GM21528 (cell line): ENCODE results near the gene KRTAP19-4.
"Not testable (repeated sequence)": the region's sequence is repeated elsewhere in the genome, so short reads cannot be mapped to it uniquely, and the experiment has no call there.

Source experiments
- ATAC-seq: cut with Tn5 transposase; IDR thresholded peaks from one replicate; pipeline ENCODE4 v1.9.1; 2021; ENCODE audit warnings: mild to moderate bottlenecking, moderate library complexity; ENCODE audit not compliant: unreplicated experiment, low FRiP score

The KRTAP19-4 gene, protein sequence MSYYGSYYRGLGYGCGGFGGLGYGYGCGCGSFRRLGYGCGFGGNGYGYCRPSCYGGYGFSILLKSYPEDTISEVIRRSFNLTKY

DNA sequence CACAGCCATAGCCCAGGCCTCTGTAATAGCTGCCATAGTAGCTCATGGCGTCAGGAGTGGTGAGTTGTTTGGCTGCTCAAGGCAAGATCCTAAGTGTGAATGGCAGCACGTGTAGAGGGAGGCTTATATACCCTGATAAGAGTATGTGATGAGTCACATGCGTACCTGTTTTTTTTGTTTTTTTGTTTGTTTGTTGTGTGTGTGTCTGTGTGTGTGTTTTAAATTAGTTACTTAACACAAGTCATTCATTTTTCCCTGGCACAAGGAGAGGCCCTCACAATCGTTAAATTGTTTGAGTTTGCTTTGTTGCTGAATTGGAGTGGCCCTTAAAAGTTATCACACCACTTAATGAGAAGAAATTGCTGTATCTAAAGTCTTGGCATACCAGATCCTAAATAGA lies at the start of gene KRTAP19-4:
KRTAP19-4 (minus strand) TSS at position 101 of the 400 bp plus-strand sequence; CDS start at position 46, 55 bp downstream.
- ATAC-seq = no peak

DNA sequence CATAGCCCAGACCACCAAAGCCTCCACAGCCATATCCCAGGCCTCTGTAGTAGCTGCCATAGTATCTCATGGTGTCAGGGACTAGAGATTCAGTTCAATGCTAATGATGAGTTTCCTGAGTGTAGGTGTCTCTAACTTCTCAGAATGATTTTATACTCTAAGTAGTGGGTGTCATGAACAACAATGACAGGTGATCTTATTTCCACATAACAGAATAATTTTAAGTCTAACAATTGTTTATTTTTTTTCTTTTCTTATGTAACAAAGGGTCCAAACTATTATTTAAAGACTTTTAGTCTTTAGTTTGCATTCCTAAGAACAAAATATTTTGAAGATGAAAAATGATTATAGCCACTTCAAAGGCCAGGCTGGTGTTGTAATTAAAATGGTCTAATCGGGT lies 44.8 kb upstream of the KRTAP19-4 start, which contains the start of gene KRTAP19-6:
KRTAP19-6 (minus strand) TSS at position 101 of the 400 bp plus-strand sequence; CDS start at position 70, 31 bp downstream.
- no peak for ATAC-seq

GRCh38 chr21:30518876-30519275 lies 21.9 kb upstream of the KRTAP19-4 start:
- ATAC-seq = no peak

- no peak for ATAC-seq
These were observed 18.7 kb upstream of the KRTAP19-4 start for GRCh38 chr21:30515681-30516080.

DNA sequence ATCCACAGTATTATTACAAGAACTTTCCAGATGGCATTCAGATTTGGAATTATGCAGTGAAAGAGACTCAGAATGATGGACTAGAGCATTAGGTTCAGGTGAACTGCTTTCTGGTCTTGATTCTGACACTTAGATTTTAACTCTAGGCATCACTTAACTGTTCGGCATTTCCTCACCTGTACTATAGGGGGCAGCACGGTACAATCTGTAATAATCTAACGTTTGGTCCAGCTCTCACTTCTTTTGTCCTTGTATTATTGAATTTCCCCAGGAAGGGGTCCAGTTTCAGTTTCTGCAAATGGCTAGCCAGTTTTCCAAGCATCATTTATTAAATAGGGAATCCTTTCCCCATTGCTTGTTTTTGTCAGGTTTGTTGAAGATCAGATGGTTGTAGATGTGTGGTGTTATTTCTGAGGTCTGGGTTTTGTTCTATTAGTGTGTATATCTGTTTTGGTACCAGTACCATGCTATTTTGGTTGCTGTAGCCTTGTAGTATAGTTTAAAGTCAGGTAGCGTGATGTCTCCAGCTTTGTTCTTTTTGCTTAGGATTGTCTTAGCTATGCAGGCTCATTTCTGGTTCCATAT lies 8.7 kb upstream of the KRTAP19-4 start:
- not testable (repeated sequence) for ATAC-seq

GRCh38 chr21:30502041-30502440 lies 5.1 kb upstream of the KRTAP19-4 start, which contains the start of gene KRTAP19-5:
Gene KRTAP19-5, minus strand, starts transcription at chr21:30502141. Its CDS starts 51 bp downstream, at chr21:30502090.
- no peak for ATAC-seq

DNA sequence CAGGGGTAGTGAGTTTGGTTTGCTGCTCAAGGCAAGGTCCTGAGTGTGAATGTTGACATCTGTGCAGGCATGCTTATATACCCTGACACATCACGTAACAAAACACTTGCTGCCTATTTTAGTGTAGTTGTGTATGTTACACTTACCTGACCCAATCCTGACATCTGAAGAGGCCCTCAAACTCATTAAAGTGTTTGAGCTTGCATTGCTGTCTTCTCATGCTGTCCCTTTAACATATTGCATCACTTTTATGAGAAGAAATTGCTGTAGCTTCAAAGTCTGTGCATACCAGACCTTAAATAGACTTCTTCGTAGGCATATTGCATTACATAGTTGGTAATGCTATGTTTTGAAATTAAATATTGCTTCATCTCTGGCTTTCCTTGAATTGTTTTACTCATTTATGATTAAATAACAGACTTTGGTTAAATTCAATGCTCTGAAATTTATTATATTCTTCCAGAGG lies 5.0 kb downstream of the KRTAP19-4 start, which contains the start of gene KRTAP19-3:
KRTAP19-3 (minus strand) TSS at position 51 of the 466 bp plus-strand sequence. CDS start 56 bp downstream, outside the sequence.
- ATAC-seq = no peak

DNA sequence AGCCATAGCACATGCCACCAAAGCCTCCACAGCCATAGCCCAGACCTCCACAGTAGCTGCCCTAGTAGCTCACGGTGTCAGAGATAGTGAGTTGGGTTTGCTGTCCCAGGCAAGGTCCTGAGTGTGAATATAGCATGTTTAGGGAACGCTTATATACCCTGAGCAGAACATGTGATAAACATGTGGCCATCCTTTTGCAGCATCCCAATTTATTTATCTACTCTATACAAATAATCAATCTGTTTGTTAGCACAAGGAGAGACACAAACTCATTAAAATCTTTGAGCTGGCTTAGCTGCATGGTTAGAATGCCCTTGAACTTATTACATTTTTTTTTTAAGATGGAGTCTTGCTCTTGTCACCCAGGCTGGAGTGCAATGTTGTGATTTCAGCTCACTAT lies 9.6 kb downstream of the KRTAP19-4 start, which contains the start of gene KRTAP19-2:
KRTAP19-2 (minus strand) TSS at position 101 of the 400 bp plus-strand sequence; CDS start at position 13, 88 bp downstream.
- ATAC-seq = no peak

- ATAC-seq = no peak
These were observed 10.8 kb downstream of the KRTAP19-4 start for GRCh38 chr21:30486180-30486579.

GRCh38 chr21:30482130-30482529 lies 14.8 kb downstream of the KRTAP19-4 start:
- ATAC-seq = no peak

DNA sequence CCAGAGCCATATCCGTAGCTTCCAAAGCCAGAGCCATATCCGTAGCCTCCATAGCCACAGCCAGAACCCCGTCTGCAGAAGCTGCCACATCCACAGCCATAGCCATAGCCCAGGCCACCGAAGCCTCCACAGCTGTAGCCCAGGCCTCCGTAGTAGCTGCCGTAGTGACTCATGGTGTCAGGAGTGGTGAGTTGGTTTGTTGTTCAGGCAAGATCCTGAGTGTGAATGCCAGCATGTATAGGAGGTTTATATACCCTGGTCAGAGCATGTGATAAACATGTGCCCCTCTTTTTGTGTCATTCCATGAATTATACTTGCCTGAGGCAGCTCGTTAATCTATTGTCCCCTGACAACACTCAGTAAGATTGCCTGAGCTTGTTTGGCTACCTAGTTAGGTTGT lies 16.8 kb downstream of the KRTAP19-4 start, which contains the start of gene KRTAP19-1:
KRTAP19-1 (minus strand) TSS at position 223 of the 400 bp plus-strand sequence; CDS start at position 173, 50 bp downstream.
- ATAC-seq = no peak

DNA sequence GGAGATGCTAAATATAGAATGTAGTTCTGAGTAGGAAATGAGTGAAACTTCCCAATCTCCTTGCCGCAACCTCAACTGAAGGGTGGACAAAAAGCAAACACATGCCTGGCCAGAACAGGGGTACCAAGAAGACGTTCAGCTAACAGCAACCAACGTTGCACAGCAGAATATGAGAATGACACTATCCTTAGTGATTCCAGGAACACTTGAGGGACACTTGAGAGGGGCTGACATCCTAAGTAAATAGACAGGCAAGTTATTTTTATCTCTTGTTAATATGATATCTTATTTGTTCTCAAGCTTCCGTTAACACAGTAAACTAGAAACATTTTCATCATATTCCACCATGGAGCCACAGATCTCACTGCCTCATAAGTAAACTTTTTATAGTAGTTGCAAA lies 17.7 kb downstream of the KRTAP19-4 start:
- no peak for ATAC-seq

DNA sequence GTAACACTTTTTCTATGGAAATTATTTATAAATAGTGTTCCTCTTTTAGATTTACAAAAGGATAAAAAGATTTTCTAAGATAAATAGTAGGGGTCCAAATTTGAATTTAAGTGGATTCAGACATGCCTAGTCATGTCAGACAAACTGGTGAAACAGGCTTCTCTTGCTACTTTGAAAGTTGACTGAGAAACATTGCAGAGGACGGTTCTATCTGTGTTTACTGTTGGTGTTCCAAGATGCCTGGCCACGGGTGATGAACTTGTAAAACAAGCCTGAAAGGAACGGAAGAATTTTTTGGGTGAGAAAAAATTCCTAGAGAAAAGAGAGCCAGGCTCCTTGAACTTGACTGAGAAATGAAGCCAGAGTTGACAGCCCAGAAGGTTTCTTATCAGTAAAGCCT lies 19.0 kb downstream of the KRTAP19-4 start:
- ATAC-seq = no peak

DNA sequence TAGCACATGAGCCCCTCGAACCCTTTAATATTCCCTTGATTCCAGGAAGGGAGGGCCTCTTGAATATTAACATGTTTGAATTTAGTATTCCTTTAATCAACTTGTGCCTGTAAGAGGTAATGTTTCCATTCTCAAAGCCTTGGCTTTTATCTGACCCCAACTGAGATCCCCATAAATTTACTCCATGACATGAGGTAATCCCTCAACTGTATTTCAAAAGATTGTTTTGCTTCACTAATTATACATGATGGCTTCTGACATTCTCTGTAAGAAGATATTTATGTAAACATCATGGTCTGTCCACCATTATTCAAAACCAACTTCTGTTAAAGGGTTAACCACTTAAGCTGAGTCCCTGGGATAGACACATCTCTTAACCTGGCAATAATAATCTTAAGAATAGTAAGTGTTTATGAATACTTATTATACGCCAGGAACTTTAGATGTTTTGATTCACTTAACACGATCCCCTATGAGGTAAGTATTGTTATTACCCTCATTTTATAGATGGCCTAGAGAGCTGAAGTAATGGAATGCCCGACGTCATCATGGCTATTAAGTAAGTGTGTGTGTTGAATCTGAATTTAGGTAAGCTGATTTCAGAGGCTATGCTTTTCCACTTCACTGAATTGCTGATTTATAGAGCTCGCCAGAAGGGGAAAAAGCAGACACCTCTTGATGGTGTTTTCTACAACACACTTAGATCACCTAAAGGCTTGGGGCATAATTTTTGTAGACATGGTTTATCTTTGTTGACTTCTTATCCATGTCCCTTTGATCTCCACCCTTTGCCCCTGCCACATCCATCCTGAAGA lies 27.9 kb downstream of the KRTAP19-4 start:
- ATAC-seq = no peak

DNA sequence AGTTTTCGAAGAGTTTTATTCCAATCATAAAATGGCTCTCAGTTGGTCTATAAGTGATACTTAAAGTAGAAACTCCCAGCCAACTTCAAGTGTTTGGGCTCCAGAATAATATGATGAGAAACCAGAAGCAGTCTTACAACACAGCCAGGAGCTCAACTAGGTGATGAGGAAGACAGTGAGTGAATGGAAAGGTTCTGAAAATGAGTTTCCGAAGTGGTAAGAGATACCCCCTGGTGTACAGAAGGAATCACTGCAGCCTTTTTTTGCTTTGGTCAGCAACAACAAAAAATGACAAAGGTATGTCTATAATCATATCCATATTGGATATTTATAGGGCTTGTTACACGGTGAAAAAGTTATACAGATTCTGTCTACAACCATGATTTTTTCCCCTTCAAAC lies 33.3 kb downstream of the KRTAP19-4 start:
- ATAC-seq = no peak

DNA sequence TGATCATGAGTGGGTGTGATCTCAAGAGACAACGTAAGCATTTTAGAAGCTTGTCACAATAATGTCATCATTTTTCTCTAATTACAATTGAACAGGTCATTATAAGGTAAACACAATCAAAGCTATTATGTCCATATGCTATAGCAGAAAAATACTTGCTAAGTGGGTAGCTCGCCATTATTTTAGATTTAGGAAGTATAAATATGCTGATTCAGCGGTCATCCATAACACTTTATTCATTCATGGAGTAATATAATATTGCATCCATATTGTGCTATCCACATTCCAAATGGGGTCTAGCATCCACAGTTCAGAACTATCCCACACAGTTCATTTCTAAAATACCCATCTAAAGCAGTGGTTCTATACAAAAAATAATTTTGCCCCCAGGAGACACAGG lies 48.5 kb downstream of the KRTAP19-4 start:
- no peak for ATAC-seq

- ATAC-seq = no peak
These were observed 49.9 kb downstream of the KRTAP19-4 start for GRCh38 chr21:30447056-30447455.
